ENCODE data around the gene BATF2. TPM values are rescaled to one million over a fixed set of nuclear protein-coding genes. Genes with fewer than 3 reads are reported as not detected.

Gene BATF2
- total and polyA plus RNA-seq, 10 of the 15 experiments (the other 5 are each of a cell fraction or from before 2014, with no cell fraction given) = 0.18 to 1.1 (median 0.38) TPM; not detected in 1

DNA sequence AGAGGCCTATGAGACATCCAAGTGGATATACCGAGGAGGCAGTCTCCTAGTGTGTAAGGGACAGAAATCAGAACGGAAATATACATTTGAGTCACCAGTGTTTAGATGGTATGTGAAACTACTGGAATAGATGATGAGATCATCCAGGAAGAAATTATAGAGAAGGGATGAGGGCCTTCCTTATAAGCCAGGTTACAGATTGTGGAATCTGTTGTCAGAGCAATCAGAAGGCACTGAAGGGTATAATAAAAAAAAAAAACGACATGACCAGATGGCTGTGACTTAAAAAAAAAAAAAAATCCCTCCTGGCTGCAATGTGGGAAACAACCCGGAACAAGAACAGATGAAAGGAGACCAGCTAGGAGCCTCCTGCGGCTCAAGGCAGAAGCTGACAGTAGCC, 27.6 kb downstream of the BATF2 start:
- BruUV-seq (replicated peaks) = no TSS peak
- Histone ChIP-seq H3K4me3 (no peak overlapping the region), H3K9ac (ENCODE audit: control insufficient read depth, insufficient read depth, low read length) (no peak overlapping the region), H3K4me1 (ENCODE audit: control insufficient read depth, insufficient read depth, low read length) (peaks cover 8% of the 10 kb centered on the region), H3K4me2 (ENCODE audit: control insufficient read depth, insufficient read depth) (no peak overlapping the region), H3K27ac (ENCODE audit: control insufficient read depth, insufficient read depth) (no peak overlapping the region), H3K9me3 (replicated peaks; ENCODE audit: control insufficient read depth, insufficient read depth, low read length) (no peaks in the 10 kb centered on the region; the same call in 2 of the 3 replicates), H4K20me1 (ENCODE audit: control insufficient read depth, insufficient read depth) (no peaks in the 10 kb centered on the region), H3K27me3 (replicated peaks in 1 of 2; ENCODE audit: control insufficient read depth in 2 of 2, insufficient read depth in 2 of 2, low read length in 1 of 2) (no peaks in the 10 kb centered on the region), H3K36me3 (ENCODE audit: control insufficient read depth in 2 of 2, insufficient read depth in 2 of 2, low read length in 1 of 2) (no peaks in the 10 kb centered on the region), H2AFZ (ENCODE audit: control insufficient read depth, low read depth, low read length) (no peak overlapping the region), H3K79me2 (ENCODE audit: control insufficient read depth, insufficient read depth, low read length) (no peaks in the 10 kb centered on the region)
- ChIA-PET SMC1A (ENCODE audit: uncharacterized antibody, unreplicated experiment) (no interaction called here), CTCF (no interaction called here), POLR2A (no interaction called here), RAD21 (ENCODE audit: unreplicated experiment) (no interaction called here)
- no peak for FAIRE-seq
- intact Hi-C loops (cut with micrococcal nuclease; ENCODE audit: unreplicated experiment) (no loop called here), in situ Hi-C loops (cut with MboI) (no loop called here)
- no peak for ATAC-seq
- 37% methylated on average over 5 of the region's 5 CpGs for WGBS (ENCODE audit: insufficient coverage, insufficient replicate concordance, low lambda C conversion rate, missing lambda C conversion rate)
- DNase-seq (ENCODE audit: low read depth, low spot score) = no peak
- TF ChIP-seq TAF1 (IDR thresholded peaks at IDR 0.05; ENCODE audit: borderline replicate concordance, low read depth, low read length) (no peak), NFYA (IDR thresholded peaks at IDR 0.05; ENCODE audit: borderline replicate concordance, low read depth, low read length) (no peak), KAT2A (conservative IDR thresholded peaks at IDR 0.05; ENCODE audit: control insufficient read depth, low read depth, low read length) (no peak), HDAC6 (IDR thresholded peaks at IDR 0.05; ENCODE audit: unreplicated experiment) (no peak)
- TF ChIP-seq, protein P1, sequence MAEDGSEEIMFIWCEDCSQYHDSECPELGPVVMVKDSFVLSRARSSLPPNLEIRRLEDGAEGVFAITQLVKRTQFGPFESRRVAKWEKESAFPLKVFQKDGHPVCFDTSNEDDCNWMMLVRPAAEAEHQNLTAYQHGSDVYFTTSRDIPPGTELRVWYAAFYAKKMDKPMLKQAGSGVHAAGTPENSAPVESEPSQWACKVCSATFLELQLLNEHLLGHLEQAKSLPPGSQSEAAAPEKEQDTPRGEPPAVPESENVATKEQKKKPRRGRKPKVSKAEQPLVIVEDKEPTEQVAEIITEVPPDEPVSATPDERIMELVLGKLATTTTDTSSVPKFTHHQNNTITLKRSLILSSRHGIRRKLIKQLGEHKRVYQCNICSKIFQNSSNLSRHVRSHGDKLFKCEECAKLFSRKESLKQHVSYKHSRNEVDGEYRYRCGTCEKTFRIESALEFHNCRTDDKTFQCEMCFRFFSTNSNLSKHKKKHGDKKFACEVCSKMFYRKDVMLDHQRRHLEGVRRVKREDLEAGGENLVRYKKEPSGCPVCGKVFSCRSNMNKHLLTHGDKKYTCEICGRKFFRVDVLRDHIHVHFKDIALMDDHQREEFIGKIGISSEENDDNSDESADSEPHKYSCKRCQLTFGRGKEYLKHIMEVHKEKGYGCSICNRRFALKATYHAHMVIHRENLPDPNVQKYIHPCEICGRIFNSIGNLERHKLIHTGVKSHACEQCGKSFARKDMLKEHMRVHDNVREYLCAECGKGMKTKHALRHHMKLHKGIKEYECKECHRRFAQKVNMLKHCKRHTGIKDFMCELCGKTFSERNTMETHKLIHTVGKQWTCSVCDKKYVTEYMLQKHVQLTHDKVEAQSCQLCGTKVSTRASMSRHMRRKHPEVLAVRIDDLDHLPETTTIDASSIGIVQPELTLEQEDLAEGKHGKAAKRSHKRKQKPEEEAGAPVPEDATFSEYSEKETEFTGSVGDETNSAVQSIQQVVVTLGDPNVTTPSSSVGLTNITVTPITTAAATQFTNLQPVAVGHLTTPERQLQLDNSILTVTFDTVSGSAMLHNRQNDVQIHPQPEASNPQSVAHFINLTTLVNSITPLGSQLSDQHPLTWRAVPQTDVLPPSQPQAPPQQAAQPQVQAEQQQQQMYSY (CRISPR knock-in tag; IDR thresholded peaks at IDR 0.05) = no peak
